ENCODE measurements around the gene CYTH3.

The CYTH3 gene

GRCh38 chr7:6142871-6143380, 129.5 kb downstream of the CYTH3 start:
- DNase-seq = no peak

- no peak for DNase-seq
Observed at GRCh38 chr7:6139189-6139996, 133.0 kb downstream of the CYTH3 start.

- DNase-seq = no peak
Observed at GRCh38 chr7:6136475-6136874, 135.9 kb downstream of the CYTH3 start.

- DNase-seq = no peak
Observed at GRCh38 chr7:6133249-6133648, 139.2 kb downstream of the CYTH3 start.

GRCh38 chr7:6130007-6130587, 142.3 kb downstream of the CYTH3 start:
- no peak for DNase-seq

GRCh38 chr7:6128205-6128604, 144.2 kb downstream of the CYTH3 start:
- no peak for DNase-seq

GRCh38 chr7:6127110-6127490, 145.3 kb downstream of the CYTH3 start:
- DNase-seq = no peak

- DNase-seq = no peak
Observed at GRCh38 chr7:6123843-6124242, 148.6 kb downstream of the CYTH3 start.

GRCh38 chr7:6121141-6121540, 151.3 kb downstream of the CYTH3 start:
- no peak for DNase-seq

GRCh38 chr7:6117533-6117932, 154.9 kb downstream of the CYTH3 start:
- DNase-seq = no peak

GRCh38 chr7:6116211-6116610, 156.2 kb downstream of the CYTH3 start:
- no peak for DNase-seq
